Endothelial cell of umbilical vein (primary cell): ENCODE data around the gene MYOD1. TPM values are rescaled to one million over a fixed set of nuclear protein-coding genes. Genes with fewer than 3 reads are reported as not detected.

Experiments used
- BruUV-seq: library from RNA; stranded (reverse); fragments of 400-500 nt; replicated peaks from 2 replicates; lab custom pipeline; 2021; lab: Mats Ljungman, UMichigan
- CTCF ChIA-PET: fragments of 300-600, 350-600 bp; sonication (Branson Sonifier 250); formaldehyde crosslinking; loops from one replicate; lab custom pipeline; 2021; ENCODE audit warnings: antibody characterized with exemption, inconsistent platforms; lab: Charles Lee
- POLR2A ChIA-PET: fragments of 300-600, 350-600 bp; sonication (Branson Sonifier 250); formaldehyde crosslinking; loops from one replicate; lab custom pipeline; 2021; ENCODE audit warnings: antibody characterized with exemption, inconsistent platforms; lab: Charles Lee
- DNase-seq: peaks from one replicate; pipeline ENCODE4 v3.0.0-alpha.2; 2011; ENCODE audit warnings: low read depth, low spot score
- FAIRE-seq: peaks from 2 replicates; lab custom pipeline; 2011; peaks lifted over from hg19 to GRCh38; lab: Jason Lieb, UNC
- H2AFZ ChIP-seq: 2 replicates; pipeline ENCODE4 v1.6.0; 2012; ENCODE audit warnings: low read depth, low read length, control low read depth, inconsistent platforms
- H3K27ac ChIP-seq: 2 replicates; pipeline ENCODE4 v1.5.1; 2011; ENCODE audit warnings: low read depth, mild to moderate bottlenecking, control low read depth, low read length, moderate library complexity; ENCODE audit not compliant: insufficient read depth
- H3K27me3 ChIP-seq, 2 experiments: 2 replicates each; pipeline versions ENCODE4 v1.6.0 to v1.6.1; 2011; ENCODE audit warnings: low read length in 2 of 2, mixed read lengths in 1 of 2; ENCODE audit not compliant: control insufficient read depth in 2 of 2, insufficient read depth in 2 of 2
- H3K36me3 ChIP-seq, 2 experiments: 2 replicates in 1 of 2; 3 replicates in 1 of 2; pipeline ENCODE4 v1.5.1; 2011; ENCODE audit warnings: low read length in 2 of 2, mild to moderate bottlenecking in 1 of 2, moderate library complexity in 1 of 2; ENCODE audit not compliant: control insufficient read depth in 2 of 2, insufficient read depth in 2 of 2; ENCODE audit errors: extremely low read depth in 1 of 2
- H3K4me1 ChIP-seq: 3 replicates; pipeline ENCODE4 v1.5.1; 2011; ENCODE audit warnings: mild to moderate bottlenecking, low read length; ENCODE audit not compliant: control insufficient read depth, insufficient read depth; ENCODE audit errors: extremely low read depth
- H3K4me2 ChIP-seq: 2 replicates; pipeline ENCODE4 v1.6.1; 2011; ENCODE audit warnings: low read length, control low read depth, mixed read lengths; ENCODE audit not compliant: insufficient read depth
- H3K4me3 ChIP-seq, 3 experiments: fragments of 200-600 bp in 1 of 3; sonication (generic), shearing (Covaris generic) in 1 of 3; replicated peaks in 1 of 3; 2 replicates each; pipeline ENCODE4 v1.5.1; 2011 to 2016; ENCODE audit warnings: control low read depth in 3 of 3, low read length in 3 of 3, mild to moderate bottlenecking in 2 of 3, inconsistent platforms in 1 of 3, low read depth in 1 of 3, moderate library complexity in 1 of 3; ENCODE audit not compliant: insufficient read depth in 1 of 3
- H3K79me2 ChIP-seq: 2 replicates; pipeline ENCODE4 v1.6.0; 2012; ENCODE audit warnings: low read length, inconsistent platforms; ENCODE audit not compliant: control insufficient read depth, insufficient read depth
- H3K9ac ChIP-seq: replicated peaks from 2 replicates; pipeline ENCODE3; 2011; ENCODE audit warnings: low read length, control low read depth; ENCODE audit not compliant: insufficient read depth; ENCODE audit errors: extremely low read depth
- H3K9me1 ChIP-seq: replicated peaks from 3 replicates; pipeline ENCODE4 v1.6.0; 2011; ENCODE audit warnings: mild to moderate bottlenecking, low read length; ENCODE audit not compliant: control insufficient read depth, insufficient read depth; ENCODE audit errors: extremely low read depth
- H3K9me3 ChIP-seq: replicated peaks from 2 replicates; pipeline ENCODE4 v1.5.1; 2012; ENCODE audit warnings: low read length, inconsistent platforms; ENCODE audit not compliant: control insufficient read depth, insufficient read depth
- H4K20me1 ChIP-seq: replicated peaks from 2 replicates; pipeline ENCODE3; 2011; ENCODE audit warnings: mild to moderate bottlenecking, low read length; ENCODE audit not compliant: control insufficient read depth, insufficient read depth; ENCODE audit errors: extremely low read depth
- CTCF ChIP-seq, 2 donors: IDR thresholded peaks; 1 replicate in 1 of 2; 2 replicates in 1 of 2; pipeline ENCODE4 v1.5.1; 2011; ENCODE audit warnings: low read length in 2 of 2, mild to moderate bottlenecking in 2 of 2, moderate library complexity in 2 of 2, control low read depth in 1 of 2, inconsistent platforms in 1 of 2, low read depth in 1 of 2; ENCODE audit not compliant: insufficient read depth in 1 of 2; ENCODE audit errors: extremely low read depth in 1 of 2
- FOS ChIP-seq: IDR thresholded peaks from 2 replicates; pipeline ENCODE4 v1.6.1; 2011; ENCODE audit warnings: mild to moderate bottlenecking, low read length, moderate library complexity, borderline replicate concordance; ENCODE audit not compliant: insufficient read depth
- GATA2 ChIP-seq: IDR thresholded peaks from 2 replicates; pipeline ENCODE4 v1.7.0; 2011; ENCODE audit warnings: low read depth, mild to moderate bottlenecking, moderate library complexity, mixed read lengths, low read length; ENCODE audit not compliant: insufficient read length, insufficient read depth
- JUN ChIP-seq: IDR thresholded peaks from 2 replicates; pipeline ENCODE4 v1.6.1; 2011; ENCODE audit warnings: borderline replicate concordance, low read depth; ENCODE audit not compliant: insufficient read length, insufficient read depth
- MAX ChIP-seq: IDR thresholded peaks from 2 replicates; pipeline ENCODE4 v1.6.1; 2011; ENCODE audit not compliant: insufficient read depth, insufficient read length
- POLR2A ChIP-seq: IDR thresholded peaks from 2 replicates; pipeline ENCODE4 v1.6.1; 2012; ENCODE audit warnings: low read depth, mild to moderate bottlenecking, control low read depth, low read length
- POLR2AphosphoS5 ChIP-seq: IDR thresholded peaks from 2 replicates; pipeline ENCODE4 v1.6.1; 2012; ENCODE audit warnings: low read depth, mild to moderate bottlenecking, control low read depth, low read length, moderate library complexity; ENCODE audit not compliant: insufficient read depth
- dilution Hi-C: fragments of 300-500 bp; cut with MboI; formaldehyde crosslinking; loops from one replicate; pipeline ENCODE4 v1.15.0; 2019; ENCODE audit warnings: low sequenced_read_pairs; ENCODE audit not compliant: extremely low pct_ligation_motif_present
- intact Hi-C: fragments of 100-400 bp; cut with micrococcal nuclease; formaldehyde crosslinking; loops from one replicate; pipeline ENCODE4 v1.10.0; 2022
- polyA plus RNA-seq, 4 experiments: library from polyadenylated mRNA; depleted of rRNA in 3 of 4; stranded (reverse) in 3 of 4; unstranded in 1 of 4; fragments of >200 nt; gene quantifications; 2 replicates each; pipeline versions ENCODE4 v1.2.1 to v1.2.3, GENCODE V29; 2011 to 2012; ENCODE audit warnings: missing spikeins in 1 of 4
- total RNA-seq: library from RNA; stranded (reverse); gene quantifications from 2 replicates; pipeline ENCODE4 v1.2.3, GENCODE V29; 2021

Gene MYOD1
- total and polyA plus RNA-seq, 2 donors (not counting 3 experiments of a cell fraction or from before 2014, with no cell fraction given) = not detected

- no peak for DNase-seq
- H4K20me1 ChIP-seq = no peaks in the 10 kb centered on the region
- CTCF ChIA-PET = interaction anchor here (2.8 kb wide), 1 partner anchor 19 kb away, joined by 9 read pairs; no protein-coding TSS in a partner anchor
- POLR2A ChIA-PET = no interaction called here
- no peak overlapping the region for H3K27ac ChIP-seq
- no peaks in the 10 kb centered on the region for H3K27me3 ChIP-seq
- TF ChIP-seq POLR2A (no peak), MAX (no peak)
- no peak overlapping the region for H3K4me2 ChIP-seq
- intact Hi-C loops = no loop called here
- H3K9me1 ChIP-seq = no peaks in the 10 kb centered on the region
- no peak overlapping the region for H3K4me3 ChIP-seq
- no peak overlapping the region for H2AFZ ChIP-seq
- no peaks in the 10 kb centered on the region for H3K9me3 ChIP-seq
- no peak for FAIRE-seq
- no peaks in the 10 kb centered on the region for H3K79me2 ChIP-seq
- no TSS peak for BruUV-seq
- H3K4me1 ChIP-seq = no peaks in the 10 kb centered on the region
- dilution Hi-C loops = no loop called here
- H3K36me3 ChIP-seq = no peaks in the 10 kb centered on the region
- H3K9ac ChIP-seq = no peak overlapping the region
Observed at GRCh38 chr11:17750013-17750800, 30.8 kb downstream of the MYOD1 start.

- Histone ChIP-seq H3K4me1 (no peaks in the 10 kb centered on the region), H3K27ac (no peak overlapping the region), H3K79me2 (no peaks in the 10 kb centered on the region), H3K9me3 (no peaks in the 10 kb centered on the region), H3K27me3 (no peaks in the 10 kb centered on the region), H3K4me3 (no peak overlapping the region), H3K4me2 (no peak overlapping the region), H4K20me1 (no peaks in the 10 kb centered on the region), H2AFZ (no peak overlapping the region), H3K36me3 (no peaks in the 10 kb centered on the region), H3K9me1 (no peaks in the 10 kb centered on the region), H3K9ac (no peak overlapping the region)
- intact Hi-C loops (no loop called here), dilution Hi-C loops (no loop called here)
- ChIA-PET CTCF (interaction anchor here (2.8 kb wide), 1 partner anchor 20 kb away, joined by 9 read pairs; no protein-coding TSS in a partner anchor), POLR2A (no interaction called here)
- TF ChIP-seq MAX = no peak
- TF ChIP-seq POLR2AphosphoS5 = no peak
- no peak for TF ChIP-seq GATA2
- no peak for TF ChIP-seq CTCF (IDR thresholded peaks at IDR 0.05; ENCODE audit: extremely low read depth in 1 of 2, insufficient read depth in 1 of 2, low read depth in 1 of 2, low read length in 2 of 2)
- no peak for TF ChIP-seq JUN
- TF ChIP-seq FOS = no peak
- DNase-seq (no peak), FAIRE-seq (no peak)
- BruUV-seq = no TSS peak
Observed at GRCh38 chr11:17750801-17751165, 31.4 kb downstream of the MYOD1 start.
